CD4-positive, alpha-beta T cell treated with Interleukin-2 at 100 ng/mL for 4 hours (primary cell): ENCODE measurements around the gene PAPPA2.

ENCODE experiments used
- DNase-seq: peaks from one replicate; pipeline ENCODE4 v3.0.0-alpha.2; 2020; ENCODE audit warnings: low spot score

The PAPPA2 gene

DNA sequence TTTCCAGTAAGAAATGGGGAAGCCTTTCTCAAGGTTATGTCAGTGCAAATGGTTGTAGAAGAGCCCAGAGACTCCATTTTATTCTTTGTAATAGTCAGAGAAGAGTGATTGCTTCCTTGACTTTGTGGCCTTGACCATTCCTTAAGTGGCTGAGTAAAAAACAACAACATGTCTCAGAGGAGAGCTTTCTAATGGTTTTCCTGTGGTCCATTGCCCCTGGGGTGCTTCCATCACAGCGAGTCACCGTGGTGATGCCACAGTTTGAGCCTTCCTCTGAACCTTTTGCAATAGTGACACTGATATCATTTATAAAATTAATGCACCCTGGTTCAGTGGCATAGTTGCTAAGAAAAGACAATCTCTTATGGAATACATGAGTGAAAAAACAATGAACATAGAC, 38.6 kb downstream of the PAPPA2 start:
- DNase-seq, result no peak

DNA sequence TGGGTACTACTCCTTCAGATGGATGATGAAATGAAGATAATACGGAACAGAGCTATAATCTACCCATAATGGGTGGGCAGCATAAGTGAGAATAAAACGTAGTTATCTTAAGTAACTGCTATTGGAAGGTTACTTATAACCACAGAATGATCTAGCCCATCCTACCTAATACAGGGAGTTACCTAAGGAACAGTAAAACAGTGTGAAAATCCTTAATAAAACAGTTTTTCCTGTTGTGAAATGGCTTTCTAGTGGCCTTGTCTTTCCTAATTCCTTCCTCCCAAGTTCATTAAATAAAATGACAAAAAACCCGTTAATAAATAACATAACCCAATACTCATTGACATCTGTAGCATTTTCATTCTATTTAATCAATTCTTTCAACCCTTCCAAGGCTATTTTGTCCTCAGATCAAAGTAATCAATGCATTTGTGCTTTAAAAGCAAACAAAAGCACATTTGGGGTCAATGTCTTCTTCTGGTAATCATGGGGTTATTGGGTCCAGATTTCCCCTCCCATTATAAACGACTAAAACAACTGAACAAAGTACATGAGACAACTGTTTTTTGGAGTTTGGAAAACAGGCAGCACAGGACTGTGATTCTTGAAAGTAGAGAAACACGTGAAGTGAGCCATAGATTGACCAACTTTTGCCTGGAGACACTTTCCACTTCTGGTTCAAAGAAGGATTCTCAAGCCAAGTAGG, 42.0 kb downstream of the PAPPA2 start:
- no peak for DNase-seq

DNA sequence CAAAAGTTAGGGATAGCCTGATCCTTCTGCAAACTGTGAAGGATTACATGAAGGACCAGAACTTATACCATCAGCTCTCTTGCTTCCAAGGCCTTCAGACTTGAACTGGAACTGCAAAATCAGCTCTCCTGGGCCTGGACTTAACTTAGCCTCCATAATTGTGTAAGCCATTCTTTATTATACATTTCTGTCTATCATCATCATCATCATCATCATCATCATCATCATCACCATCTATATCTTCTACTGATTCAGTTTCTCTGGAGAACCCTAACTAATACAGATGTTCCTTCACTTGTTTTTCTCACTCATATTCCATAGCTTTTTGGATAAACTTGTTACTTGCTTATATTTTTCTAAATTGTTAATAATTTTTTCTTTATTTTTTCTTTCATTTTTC, 50.0 kb downstream of the PAPPA2 start:
- DNase-seq, result no peak

GRCh38 chr1:176515310-176515709, 52.3 kb downstream of the PAPPA2 start:
- no peak for DNase-seq

DNA sequence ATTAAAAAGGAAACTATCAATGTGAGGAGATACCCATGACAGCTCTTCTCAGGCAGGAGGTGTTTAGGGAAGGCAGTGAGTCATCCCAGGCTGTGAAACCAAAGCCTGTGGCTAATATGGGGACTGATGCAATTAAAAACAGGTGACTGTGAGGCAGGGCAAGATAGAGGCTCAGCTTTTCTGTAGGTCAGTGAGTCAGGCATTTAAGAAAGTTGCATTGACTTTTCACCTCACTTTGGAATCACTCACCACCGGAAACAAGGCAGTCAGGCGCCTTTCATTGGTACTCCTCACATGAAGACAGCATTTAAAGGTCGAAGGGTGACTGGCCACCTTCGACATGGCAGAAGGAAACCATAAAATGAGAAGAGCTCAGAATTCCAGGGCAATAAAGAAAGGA, 54.5 kb downstream of the PAPPA2 start:
- no peak for DNase-seq

DNA sequence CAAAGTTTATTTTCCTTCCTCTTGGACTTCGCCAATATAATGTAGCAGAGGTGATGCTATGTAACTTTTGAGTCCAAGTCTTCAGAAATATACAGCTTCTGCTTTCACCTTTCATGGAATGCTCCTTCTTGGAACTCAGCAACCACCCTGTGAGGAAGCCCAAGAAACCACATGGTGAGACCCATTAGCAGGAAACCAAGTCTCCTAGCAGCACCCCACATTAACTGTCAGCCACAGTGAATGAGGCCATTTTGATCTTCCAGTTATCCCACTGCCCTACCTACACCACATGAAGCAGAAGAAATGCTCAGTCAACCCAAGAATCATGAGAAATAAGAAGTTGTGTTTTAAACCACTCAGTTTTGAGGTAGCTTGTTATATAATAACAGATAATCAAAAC, 58.2 kb downstream of the PAPPA2 start:
- no peak for DNase-seq

DNA sequence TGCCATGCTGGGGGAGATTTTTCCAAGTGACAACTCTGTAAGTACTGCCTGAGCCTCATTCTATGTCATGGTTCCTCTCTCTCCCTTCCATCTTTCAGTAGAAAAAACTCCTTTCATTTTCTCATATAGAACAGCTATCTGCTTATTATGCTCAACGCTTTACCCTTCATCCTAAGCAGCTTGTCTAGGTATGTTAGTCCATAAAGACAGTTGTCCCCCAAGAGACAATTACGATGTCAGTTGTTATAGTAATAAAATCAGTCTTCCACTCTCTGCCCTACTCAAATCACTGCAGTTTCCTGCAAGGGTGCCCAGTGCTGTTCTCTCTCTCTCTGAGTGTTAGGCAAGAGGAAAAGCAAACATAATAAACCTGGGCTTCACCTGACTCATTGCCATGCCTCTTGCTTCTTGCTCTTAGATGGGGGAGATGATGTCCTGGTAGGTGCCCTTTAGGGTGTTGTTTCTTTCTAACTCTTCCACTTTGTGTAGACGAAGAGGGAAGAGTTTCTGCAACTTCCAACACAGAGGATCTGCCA, 59.4 kb downstream of the PAPPA2 start:
- DNase-seq, result no peak

- DNase-seq, result no peak
Observed at GRCh38 chr1:176529395-176530090, 66.6 kb downstream of the PAPPA2 start.

- DNase-seq, result no peak
Observed at GRCh38 chr1:176531036-176531435, 68.1 kb downstream of the PAPPA2 start.

- no peak for DNase-seq
Observed at GRCh38 chr1:176531921-176532897, 69.2 kb downstream of the PAPPA2 start.

DNA sequence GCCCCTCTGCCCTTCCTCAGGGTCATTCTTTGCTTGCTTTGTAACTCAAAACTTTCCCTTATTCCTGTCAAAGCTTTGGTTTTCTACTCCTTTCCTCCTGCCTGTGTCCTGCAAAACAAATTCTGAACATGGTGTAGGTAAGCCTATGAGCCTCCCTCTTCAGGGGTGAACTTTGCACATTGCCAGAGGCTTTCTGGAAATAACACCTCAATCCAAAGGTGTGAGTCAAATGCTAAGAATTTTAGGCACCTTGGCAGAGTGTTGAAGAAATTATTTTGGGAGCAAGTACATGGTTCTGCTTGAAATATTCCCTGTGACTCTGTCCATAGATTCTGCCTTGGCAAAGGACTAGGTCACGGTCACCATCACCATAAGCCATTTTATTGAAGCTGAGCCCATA, 70.0 kb downstream of the PAPPA2 start:
- no peak for DNase-seq

GRCh38 chr1:176536588-176536987, 73.6 kb downstream of the PAPPA2 start:
- DNase-seq, result no peak

DNA sequence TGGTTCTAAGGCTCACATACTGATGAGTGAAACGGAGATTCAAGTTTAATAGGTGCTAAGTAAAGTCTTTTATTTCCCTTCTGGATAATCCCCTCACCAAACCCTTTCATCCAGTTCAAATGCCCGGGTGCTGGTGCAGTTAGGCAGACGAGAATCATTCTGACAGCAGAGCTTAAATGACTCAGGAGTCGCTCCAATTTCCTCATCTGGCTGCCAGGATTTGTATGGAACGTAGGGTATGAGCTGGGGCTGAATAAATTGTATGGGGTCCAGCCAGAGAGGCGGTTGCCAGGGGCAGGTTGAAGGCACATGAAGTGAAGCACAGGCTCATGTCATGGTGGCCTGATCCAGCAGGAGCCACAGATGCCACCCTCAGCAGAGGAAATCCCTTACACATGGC, 76.0 kb downstream of the PAPPA2 start:
- DNase-seq, result no peak

GRCh38 chr1:176540428-176540827, 77.5 kb downstream of the PAPPA2 start:
- DNase-seq, result no peak

DNA sequence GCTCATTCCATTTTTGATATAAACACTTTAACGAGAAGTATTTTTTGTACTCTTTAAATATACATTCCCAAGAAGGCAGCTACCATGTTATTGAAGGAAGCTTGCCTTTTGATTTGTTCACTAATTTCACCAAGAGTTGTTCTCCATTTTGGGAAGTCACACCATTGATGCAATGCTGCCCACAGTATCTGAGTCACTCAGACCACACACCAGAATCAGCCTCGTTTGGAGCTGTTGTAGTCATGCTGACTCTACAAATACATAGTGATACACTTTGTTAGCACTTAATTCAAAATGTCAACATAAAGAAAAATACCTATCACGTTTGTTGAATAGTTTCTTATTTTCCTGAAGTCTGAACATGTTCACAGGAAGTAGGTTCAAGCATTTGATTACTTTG, 78.7 kb downstream of the PAPPA2 start:
- no peak for DNase-seq

DNA sequence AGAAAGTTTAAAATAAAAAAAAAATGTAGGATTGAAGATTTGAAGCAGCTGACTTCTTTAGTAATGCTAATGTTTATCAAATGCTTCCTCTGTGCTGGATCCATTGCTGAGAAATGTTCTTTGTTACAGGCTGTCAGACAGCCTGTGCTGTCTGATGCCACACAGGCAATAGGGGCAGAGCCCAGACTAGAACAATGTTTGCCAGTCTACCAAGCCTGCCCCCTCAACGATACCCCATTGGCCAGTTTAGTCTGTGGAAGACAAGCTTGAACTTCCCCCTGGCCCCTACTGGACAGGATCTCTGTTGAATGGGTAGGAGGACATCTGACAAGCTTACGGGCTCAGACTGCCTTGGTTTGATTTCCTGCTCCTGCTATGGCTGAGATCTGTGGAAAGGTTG, 79.4 kb downstream of the PAPPA2 start:
- DNase-seq, result no peak

GRCh38 chr1:176543360-176544129, 80.6 kb downstream of the PAPPA2 start:
- no peak for DNase-seq

GRCh38 chr1:176545034-176545639, 82.2 kb downstream of the PAPPA2 start:
- no peak for DNase-seq

- DNase-seq, result no peak
Observed at GRCh38 chr1:176546825-176547224, 83.8 kb downstream of the PAPPA2 start.

- no peak for DNase-seq
Observed at GRCh38 chr1:176551146-176551545, 88.2 kb downstream of the PAPPA2 start.
